ENCODE data around the gene CYTL1.

The CYTL1 gene

DNA sequence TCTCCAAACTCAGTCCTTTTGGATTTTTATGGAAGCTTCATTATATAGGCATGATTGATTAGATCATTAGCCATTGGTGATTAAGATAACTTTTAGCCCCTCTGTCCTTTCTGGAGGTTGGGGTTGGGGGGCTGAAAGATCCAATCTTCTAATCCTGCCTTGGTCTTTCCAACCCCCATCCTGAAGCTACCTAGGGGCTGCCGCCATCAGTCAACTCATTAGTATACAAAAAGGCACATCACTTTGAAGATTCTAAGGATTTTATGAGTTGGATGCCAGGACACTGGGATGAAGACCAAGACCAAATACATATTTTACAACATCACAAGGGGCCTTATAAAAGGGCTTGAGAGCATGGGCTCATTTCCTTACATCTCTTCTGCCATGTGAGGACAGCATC lies 47.5 kb downstream of the CYTL1 start:
- TF ChIP-seq, protein P1, sequence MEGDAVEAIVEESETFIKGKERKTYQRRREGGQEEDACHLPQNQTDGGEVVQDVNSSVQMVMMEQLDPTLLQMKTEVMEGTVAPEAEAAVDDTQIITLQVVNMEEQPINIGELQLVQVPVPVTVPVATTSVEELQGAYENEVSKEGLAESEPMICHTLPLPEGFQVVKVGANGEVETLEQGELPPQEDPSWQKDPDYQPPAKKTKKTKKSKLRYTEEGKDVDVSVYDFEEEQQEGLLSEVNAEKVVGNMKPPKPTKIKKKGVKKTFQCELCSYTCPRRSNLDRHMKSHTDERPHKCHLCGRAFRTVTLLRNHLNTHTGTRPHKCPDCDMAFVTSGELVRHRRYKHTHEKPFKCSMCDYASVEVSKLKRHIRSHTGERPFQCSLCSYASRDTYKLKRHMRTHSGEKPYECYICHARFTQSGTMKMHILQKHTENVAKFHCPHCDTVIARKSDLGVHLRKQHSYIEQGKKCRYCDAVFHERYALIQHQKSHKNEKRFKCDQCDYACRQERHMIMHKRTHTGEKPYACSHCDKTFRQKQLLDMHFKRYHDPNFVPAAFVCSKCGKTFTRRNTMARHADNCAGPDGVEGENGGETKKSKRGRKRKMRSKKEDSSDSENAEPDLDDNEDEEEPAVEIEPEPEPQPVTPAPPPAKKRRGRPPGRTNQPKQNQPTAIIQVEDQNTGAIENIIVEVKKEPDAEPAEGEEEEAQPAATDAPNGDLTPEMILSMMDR (IDR thresholded peaks at IDR 0.05; ENCODE audit: borderline replicate concordance, control extremely low read depth, extremely low read depth, insufficient read depth, missing control alignments) = no peak
- in situ Hi-C loops (cut with MboI; ENCODE audit: low sequenced_read_pairs, unreplicated experiment) = no loop called here
- DNase-seq (ENCODE audit: low spot score) = no peak

DNA sequence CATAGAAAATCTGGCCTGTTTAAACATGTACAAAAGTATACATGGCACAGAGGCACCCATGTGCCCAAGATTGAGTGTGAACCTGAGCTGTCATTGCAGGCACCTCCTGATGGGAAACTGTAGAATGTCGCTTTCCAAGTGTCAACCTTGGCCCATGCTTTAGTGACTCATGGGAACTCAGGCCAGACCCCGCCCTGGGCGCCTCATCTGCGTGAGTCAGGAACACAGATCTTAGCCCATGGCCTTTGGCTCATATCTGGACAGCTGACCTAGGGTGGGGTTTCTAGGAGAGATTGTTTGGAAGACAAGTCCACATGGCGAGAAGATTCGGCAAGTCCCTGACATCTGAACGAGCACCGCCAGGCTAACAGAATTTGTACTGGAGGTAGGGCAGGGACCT lies 50.0 kb downstream of the CYTL1 start:
- no peak for DNase-seq (ENCODE audit: low spot score)
- in situ Hi-C loops (cut with MboI; ENCODE audit: low sequenced_read_pairs, unreplicated experiment) = no loop called here
- TF ChIP-seq, protein P1 (IDR thresholded peaks at IDR 0.05; ENCODE audit: borderline replicate concordance, control extremely low read depth, extremely low read depth, insufficient read depth, missing control alignments) = no peak

DNA sequence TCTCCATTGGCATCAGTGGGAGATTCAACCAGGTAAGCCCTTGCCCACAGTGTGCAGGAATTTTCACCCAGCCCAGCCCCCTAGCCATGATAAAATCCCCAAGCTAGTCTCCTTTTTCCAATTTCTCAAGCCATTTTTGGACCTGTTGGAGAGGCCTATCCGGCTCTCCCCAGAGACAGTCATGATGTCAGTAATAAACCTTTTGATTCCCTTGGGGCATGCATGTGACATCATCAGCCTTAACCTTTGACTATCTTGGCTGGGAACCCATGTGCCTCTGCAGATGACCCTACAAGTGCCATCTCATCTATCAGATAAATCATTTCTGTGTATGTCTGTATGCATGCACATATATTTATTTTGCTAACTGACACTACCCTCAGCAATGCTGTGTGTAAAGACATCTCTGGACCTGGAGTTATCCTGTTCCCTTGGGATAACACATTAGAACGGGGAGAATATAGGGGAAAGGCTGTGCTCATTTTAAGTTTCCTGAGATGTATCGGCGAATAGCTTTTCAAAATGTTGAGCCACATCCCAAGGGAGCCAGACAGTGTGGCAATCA lies 51.0 kb downstream of the CYTL1 start:
- DNase-seq (ENCODE audit: low spot score) = no peak
- in situ Hi-C loops (cut with MboI; ENCODE audit: low sequenced_read_pairs, unreplicated experiment) = no loop called here
- TF ChIP-seq, protein P1 (IDR thresholded peaks at IDR 0.05; ENCODE audit: borderline replicate concordance, control extremely low read depth, extremely low read depth, insufficient read depth, missing control alignments) = no peak

Measured in GM13976 (cell line).